ENCODE results near the gene ELK3.
"Not testable (repeated sequence)": the region's sequence is repeated elsewhere in the genome, so short reads cannot be mapped to it uniquely, and the experiment has no call there.

ELK3 gene

DNA sequence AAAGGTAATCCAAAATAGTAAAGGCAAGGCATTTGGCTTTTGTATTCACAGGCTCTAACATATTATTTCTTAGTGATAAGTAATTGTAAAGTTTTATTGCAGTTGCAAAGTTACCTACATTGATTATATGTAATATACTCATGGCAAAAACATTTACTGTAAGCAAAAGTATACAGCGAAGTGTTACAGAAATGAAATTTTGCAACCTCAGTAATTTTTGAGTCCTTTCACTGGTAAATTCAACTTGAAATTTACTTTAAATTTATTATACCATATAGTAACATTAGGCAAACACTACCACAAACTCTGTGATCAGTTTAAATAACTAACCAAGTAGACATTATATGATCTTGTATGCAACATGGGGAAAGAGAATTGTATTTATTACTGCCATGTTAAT lies 117.0 kb downstream of the ELK3 start:
- DNase-seq: no peak

DNA sequence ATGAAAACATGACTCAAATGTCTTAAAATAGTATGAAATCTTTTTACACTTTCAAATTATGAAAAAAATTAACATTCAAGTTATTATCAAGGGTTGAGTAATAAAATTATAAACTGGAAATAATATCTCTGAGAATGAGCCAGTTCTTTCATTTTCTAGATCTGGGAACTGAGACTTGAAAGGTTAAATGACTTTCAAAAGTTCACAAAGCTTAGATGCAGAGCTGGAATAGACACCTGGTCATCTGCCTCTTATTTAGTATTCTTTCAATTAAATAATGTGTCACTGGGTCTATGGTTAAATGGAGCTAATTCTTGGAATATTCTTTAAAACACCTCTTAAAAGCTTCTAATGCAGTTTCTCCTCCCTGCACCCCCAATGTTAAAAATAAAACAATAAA lies 119.4 kb downstream of the ELK3 start:
- no peak for DNase-seq

GRCh38 chr12:96314723-96315122 lies 120.5 kb downstream of the ELK3 start:
- no peak for DNase-seq

- not testable (repeated sequence) for DNase-seq
Measured at GRCh38 chr12:96315741-96316481, 121.7 kb downstream of the ELK3 start.

GRCh38 chr12:96317801-96318200 lies 123.6 kb downstream of the ELK3 start:
- DNase-seq: not testable (repeated sequence)
